ENCODE results near the gene SAP30L. TPM values are rescaled to one million over a fixed set of nuclear protein-coding genes. Genes with fewer than 3 reads are reported as not detected.

Gene SAP30L
- total and polyA plus RNA-seq, 3 donors from 2014 or later, result 53.7 to 70.9 (median 56.9) TPM

GRCh38 chr5:154464438-154464837 lies 18.6 kb downstream of the SAP30L start:
- Histone ChIP-seq H3K4me3 (no peak overlapping the region), H3K27ac (no peak overlapping the region), H3K4me1 (no peaks in the 10 kb centered on the region), H3K27me3 (no peaks in the 10 kb centered on the region), H3K36me3 (ENCODE audit: low read depth, missing control alignments) (no peaks in the 10 kb centered on the region), H3K9me3 (no peaks in the 10 kb centered on the region)
- TF ChIP-seq, protein P1, sequence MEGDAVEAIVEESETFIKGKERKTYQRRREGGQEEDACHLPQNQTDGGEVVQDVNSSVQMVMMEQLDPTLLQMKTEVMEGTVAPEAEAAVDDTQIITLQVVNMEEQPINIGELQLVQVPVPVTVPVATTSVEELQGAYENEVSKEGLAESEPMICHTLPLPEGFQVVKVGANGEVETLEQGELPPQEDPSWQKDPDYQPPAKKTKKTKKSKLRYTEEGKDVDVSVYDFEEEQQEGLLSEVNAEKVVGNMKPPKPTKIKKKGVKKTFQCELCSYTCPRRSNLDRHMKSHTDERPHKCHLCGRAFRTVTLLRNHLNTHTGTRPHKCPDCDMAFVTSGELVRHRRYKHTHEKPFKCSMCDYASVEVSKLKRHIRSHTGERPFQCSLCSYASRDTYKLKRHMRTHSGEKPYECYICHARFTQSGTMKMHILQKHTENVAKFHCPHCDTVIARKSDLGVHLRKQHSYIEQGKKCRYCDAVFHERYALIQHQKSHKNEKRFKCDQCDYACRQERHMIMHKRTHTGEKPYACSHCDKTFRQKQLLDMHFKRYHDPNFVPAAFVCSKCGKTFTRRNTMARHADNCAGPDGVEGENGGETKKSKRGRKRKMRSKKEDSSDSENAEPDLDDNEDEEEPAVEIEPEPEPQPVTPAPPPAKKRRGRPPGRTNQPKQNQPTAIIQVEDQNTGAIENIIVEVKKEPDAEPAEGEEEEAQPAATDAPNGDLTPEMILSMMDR (IDR thresholded peaks at IDR 0.05), result no peak
- no peak for TF ChIP-seq POLR2A (IDR thresholded peaks at IDR 0.05)
- DNase-seq, result no peak
- intact Hi-C loops (cut with DNase I; ENCODE audit: low total_unique reads), result no loop called here
- 60 to 61% methylated on average over 1 of the region's 1 CpG for WGBS, 2 donors

- Histone ChIP-seq H3K4me3 (no peak overlapping the region), H3K9me3 (no peaks in the 10 kb centered on the region), H3K36me3 (ENCODE audit: low read depth, missing control alignments) (no peaks in the 10 kb centered on the region), H3K4me1 (no peaks in the 10 kb centered on the region), H3K27ac (no peak overlapping the region), H3K27me3 (no peaks in the 10 kb centered on the region)
- intact Hi-C loops (cut with DNase I; ENCODE audit: low total_unique reads), result no loop called here
- WGBS, 2 donors, result 74 to 79% methylated on average over 6 of the region's 6 CpGs
- TF ChIP-seq, protein P1 (IDR thresholded peaks at IDR 0.05), result no peak
- TF ChIP-seq POLR2A (IDR thresholded peaks at IDR 0.05), result no peak
- no peak for DNase-seq
These were observed 19.4 kb downstream of the SAP30L start for GRCh38 chr5:154465169-154465568.

GRCh38 chr5:154466147-154466546 lies 20.4 kb downstream of the SAP30L start:
- Histone ChIP-seq H3K27me3 (no peaks in the 10 kb centered on the region), H3K4me3 (no peak overlapping the region), H3K9me3 (no peaks in the 10 kb centered on the region), H3K27ac (no peak overlapping the region), H3K4me1 (no peaks in the 10 kb centered on the region), H3K36me3 (ENCODE audit: low read depth, missing control alignments) (no peaks in the 10 kb centered on the region)
- DNase-seq, result no peak
- intact Hi-C loops (cut with DNase I; ENCODE audit: low total_unique reads), result no loop called here
- 75% methylated on average over 5 of the region's 5 CpGs for WGBS, 2 donors
- no peak for TF ChIP-seq POLR2A (IDR thresholded peaks at IDR 0.05)
- TF ChIP-seq, protein P1 (IDR thresholded peaks at IDR 0.05), result no peak

- no peak overlapping the region for H3K4me3 ChIP-seq
- no peaks in the 10 kb centered on the region for H3K9me3 ChIP-seq
- H3K36me3 ChIP-seq (ENCODE audit: low read depth, missing control alignments), result no peaks in the 10 kb centered on the region
- 91 to 94% methylated on average over 5 of the region's 5 CpGs for WGBS, 2 donors
- intact Hi-C loops (cut with DNase I; ENCODE audit: low total_unique reads), result no loop called here
- H3K27me3 ChIP-seq, result no peaks in the 10 kb centered on the region
- TF ChIP-seq, protein P1 (IDR thresholded peaks at IDR 0.05), result no peak
- no peak for TF ChIP-seq POLR2A (IDR thresholded peaks at IDR 0.05)
- no peak for DNase-seq
- no peak overlapping the region for H3K27ac ChIP-seq
- H3K4me1 ChIP-seq, result no peaks in the 10 kb centered on the region
These were observed 20.9 kb downstream of the SAP30L start for GRCh38 chr5:154466671-154467070.

DNA sequence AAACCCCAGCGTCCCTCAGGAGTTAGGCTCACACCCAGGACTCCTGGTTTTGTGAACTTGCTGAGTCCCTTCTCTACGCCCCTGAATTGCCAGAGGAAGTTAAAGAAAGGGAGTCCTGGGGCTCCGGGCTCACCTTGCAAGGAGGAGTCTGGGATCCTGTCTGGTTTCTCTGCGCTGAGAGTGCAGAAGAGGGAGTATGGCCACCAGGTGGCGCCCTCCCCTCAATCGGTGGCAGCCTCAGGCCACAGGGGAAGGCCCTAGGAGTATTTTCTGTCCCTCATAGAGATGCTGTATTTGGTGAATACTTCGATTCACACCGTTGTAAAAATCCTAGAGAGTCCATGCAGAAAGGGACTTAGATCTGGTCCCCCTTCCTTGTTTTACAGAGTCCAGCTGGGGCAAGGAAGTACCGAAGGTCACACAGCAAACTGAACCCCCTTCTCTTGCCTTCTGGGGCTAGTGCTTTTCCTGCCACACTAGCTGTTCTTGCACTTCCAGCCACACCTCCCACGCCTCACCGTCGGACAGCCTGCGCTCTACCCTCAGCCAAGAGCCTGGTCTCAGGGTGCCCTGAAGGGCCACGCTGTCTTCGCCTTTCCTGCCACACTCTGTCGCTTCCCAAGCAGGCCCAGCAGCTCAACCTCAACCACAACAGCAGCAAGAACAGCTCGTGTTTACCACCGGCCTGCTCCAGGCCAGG lies 22.0 kb downstream of the SAP30L start:
- DNase-seq, result peak; percentile 90
- intact Hi-C loops (cut with DNase I; ENCODE audit: low total_unique reads), result no loop called here

More for the DNA sequence above, 22.0 kb downstream of the SAP30L start:
- H3K36me3 ChIP-seq (ENCODE audit: low read depth, missing control alignments), result no peaks in the 10 kb centered on the region
- TF ChIP-seq, protein P1 (IDR thresholded peaks at IDR 0.05), result peak; percentile 80 to 98 (median 88)
- TF ChIP-seq POLR2A (IDR thresholded peaks at IDR 0.05), result no peak
- H3K9me3 ChIP-seq, result no peaks in the 10 kb centered on the region
- no peak overlapping the region for H3K4me3 ChIP-seq
- no peaks in the 10 kb centered on the region for H3K4me1 ChIP-seq
- H3K27ac ChIP-seq, result no peak overlapping the region
- no peaks in the 10 kb centered on the region for H3K27me3 ChIP-seq
- WGBS, 2 donors, result 45 to 49% methylated on average over 18 of the region's 18 CpGs
